SK-N-MC (cell line): ENCODE data around the gene ZCCHC7.

Experiments used
- EZH2 ChIP-seq: fragments of 200-600 bp; sonication (generic); IDR thresholded peaks from one replicate; pipeline ENCODE4 v1.6.1; 2017; ENCODE audit warnings: antibody characterized with exemption
- POLR2AphosphoS5 ChIP-seq: IDR thresholded peaks from 2 replicates; pipeline ENCODE4 v1.6.1; 2012; ENCODE audit warnings: mild to moderate bottlenecking, low read depth, low read length, borderline replicate concordance

- TF ChIP-seq POLR2AphosphoS5 (no peak), EZH2 (no peak)
Measured at GRCh38 chr9:37105234-37105633, 15.1 kb upstream of the ZCCHC7 start.
